ENCODE results near the gene RAB1B.

The RAB1B gene

DNA sequence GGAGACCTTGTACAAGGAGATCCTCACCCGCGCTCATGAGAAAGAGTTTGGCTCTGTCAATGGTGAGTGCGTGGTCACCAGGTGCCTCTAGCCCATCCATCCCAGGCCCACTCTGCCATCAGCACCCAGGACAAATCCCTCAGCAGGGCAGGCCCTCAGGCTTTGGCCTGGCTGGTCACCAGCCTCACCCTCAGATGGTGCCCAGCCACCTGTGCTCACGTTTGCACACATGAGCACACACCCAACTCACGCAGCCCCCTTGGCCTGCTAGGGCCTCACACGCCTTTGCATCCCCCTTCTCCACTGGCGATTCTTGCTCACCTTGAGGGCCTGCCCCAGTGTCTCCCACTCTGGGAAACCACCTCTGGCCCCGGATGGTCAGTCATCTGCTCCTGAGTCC, 4.1 kb upstream of the RAB1B start:
- ATAC-seq, result no peak
- TF ChIP-seq ISL1 (CRISPR knock-in tag; IDR thresholded peaks at IDR 0.05), result no peak
- no peak for TF ChIP-seq TOX (CRISPR knock-in tag; IDR thresholded peaks at IDR 0.05; ENCODE audit: borderline replicate concordance)
- no peak for TF ChIP-seq ZNF565 (CRISPR knock-in tag; conservative IDR thresholded peaks at IDR 0.05; ENCODE audit: low read depth)
- no peak for TF ChIP-seq ZNF70 (CRISPR knock-in tag; IDR thresholded peaks at IDR 0.05)
- no peak for TF ChIP-seq ZNF8 (CRISPR knock-in tag; IDR thresholded peaks at IDR 0.05)
- TF ChIP-seq, protein P1, sequence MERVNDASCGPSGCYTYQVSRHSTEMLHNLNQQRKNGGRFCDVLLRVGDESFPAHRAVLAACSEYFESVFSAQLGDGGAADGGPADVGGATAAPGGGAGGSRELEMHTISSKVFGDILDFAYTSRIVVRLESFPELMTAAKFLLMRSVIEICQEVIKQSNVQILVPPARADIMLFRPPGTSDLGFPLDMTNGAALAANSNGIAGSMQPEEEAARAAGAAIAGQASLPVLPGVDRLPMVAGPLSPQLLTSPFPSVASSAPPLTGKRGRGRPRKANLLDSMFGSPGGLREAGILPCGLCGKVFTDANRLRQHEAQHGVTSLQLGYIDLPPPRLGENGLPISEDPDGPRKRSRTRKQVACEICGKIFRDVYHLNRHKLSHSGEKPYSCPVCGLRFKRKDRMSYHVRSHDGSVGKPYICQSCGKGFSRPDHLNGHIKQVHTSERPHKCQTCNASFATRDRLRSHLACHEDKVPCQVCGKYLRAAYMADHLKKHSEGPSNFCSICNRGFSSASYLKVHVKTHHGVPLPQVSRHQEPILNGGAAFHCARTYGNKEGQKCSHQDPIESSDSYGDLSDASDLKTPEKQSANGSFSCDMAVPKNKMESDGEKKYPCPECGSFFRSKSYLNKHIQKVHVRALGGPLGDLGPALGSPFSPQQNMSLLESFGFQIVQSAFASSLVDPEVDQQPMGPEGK (CRISPR knock-in tag; IDR thresholded peaks at IDR 0.05; ENCODE audit: borderline replicate concordance), result no peak
- TF ChIP-seq, protein P2, sequence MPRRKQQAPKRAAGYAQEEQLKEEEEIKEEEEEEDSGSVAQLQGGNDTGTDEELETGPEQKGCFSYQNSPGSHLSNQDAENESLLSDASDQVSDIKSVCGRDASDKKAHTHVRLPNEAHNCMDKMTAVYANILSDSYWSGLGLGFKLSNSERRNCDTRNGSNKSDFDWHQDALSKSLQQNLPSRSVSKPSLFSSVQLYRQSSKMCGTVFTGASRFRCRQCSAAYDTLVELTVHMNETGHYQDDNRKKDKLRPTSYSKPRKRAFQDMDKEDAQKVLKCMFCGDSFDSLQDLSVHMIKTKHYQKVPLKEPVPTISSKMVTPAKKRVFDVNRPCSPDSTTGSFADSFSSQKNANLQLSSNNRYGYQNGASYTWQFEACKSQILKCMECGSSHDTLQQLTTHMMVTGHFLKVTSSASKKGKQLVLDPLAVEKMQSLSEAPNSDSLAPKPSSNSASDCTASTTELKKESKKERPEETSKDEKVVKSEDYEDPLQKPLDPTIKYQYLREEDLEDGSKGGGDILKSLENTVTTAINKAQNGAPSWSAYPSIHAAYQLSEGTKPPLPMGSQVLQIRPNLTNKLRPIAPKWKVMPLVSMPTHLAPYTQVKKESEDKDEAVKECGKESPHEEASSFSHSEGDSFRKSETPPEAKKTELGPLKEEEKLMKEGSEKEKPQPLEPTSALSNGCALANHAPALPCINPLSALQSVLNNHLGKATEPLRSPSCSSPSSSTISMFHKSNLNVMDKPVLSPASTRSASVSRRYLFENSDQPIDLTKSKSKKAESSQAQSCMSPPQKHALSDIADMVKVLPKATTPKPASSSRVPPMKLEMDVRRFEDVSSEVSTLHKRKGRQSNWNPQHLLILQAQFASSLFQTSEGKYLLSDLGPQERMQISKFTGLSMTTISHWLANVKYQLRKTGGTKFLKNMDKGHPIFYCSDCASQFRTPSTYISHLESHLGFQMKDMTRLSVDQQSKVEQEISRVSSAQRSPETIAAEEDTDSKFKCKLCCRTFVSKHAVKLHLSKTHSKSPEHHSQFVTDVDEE (CRISPR knock-in tag; IDR thresholded peaks at IDR 0.05), result no peak
- TF ChIP-seq ZFP3 (CRISPR knock-in tag; IDR thresholded peaks at IDR 0.05), result no peak
- TF ChIP-seq, protein P3, sequence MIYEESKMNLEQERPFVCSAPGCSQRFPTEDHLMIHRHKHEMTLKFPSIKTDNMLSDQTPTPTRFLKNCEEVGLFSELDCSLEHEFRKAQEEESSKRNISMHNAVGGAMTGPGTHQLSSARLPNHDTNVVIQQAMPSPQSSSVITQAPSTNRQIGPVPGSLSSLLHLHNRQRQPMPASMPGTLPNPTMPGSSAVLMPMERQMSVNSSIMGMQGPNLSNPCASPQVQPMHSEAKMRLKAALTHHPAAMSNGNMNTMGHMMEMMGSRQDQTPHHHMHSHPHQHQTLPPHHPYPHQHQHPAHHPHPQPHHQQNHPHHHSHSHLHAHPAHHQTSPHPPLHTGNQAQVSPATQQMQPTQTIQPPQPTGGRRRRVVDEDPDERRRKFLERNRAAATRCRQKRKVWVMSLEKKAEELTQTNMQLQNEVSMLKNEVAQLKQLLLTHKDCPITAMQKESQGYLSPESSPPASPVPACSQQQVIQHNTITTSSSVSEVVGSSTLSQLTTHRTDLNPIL (CRISPR knock-in tag; IDR thresholded peaks at IDR 0.05; ENCODE audit: low read depth), result no peak
- no peak for TF ChIP-seq CSDC2 (CRISPR knock-in tag; IDR thresholded peaks at IDR 0.05)
- TF ChIP-seq ZC3H10 (CRISPR knock-in tag; IDR thresholded peaks at IDR 0.05), result no peak
- TF ChIP-seq OSR1 (CRISPR knock-in tag; IDR thresholded peaks at IDR 0.05), result no peak
- TF ChIP-seq PPARA (CRISPR knock-in tag; IDR thresholded peaks at IDR 0.05; ENCODE audit: borderline replicate concordance), result no peak
- no peak for TF ChIP-seq ZFP30 (CRISPR knock-in tag; IDR thresholded peaks at IDR 0.05)

DNA sequence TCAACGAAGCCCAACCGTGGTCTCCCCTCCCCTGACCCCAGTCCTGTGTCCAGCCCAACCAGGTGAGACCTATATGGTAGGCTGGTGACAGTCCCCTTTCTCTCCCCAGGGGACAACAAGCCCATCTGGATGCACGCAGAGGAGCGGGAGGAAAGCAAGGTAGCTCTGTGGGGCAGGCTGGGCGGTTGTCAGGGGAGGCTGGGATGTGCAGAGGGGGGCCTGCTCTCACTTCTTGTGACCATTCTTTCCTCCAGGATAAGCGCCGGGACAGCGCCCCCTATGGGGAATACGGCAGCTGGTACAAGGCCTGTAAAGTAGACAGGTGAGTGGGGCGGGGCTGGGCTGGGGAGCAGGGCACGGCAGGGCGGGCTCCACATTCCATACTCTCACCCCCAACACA, 3.5 kb upstream of the RAB1B start:
- no peak for ATAC-seq
- TF ChIP-seq OSR1 (CRISPR knock-in tag; IDR thresholded peaks at IDR 0.05) (no peak), ZFP3 (CRISPR knock-in tag; IDR thresholded peaks at IDR 0.05) (no peak), RARB (CRISPR knock-in tag; IDR thresholded peaks at IDR 0.05) (no peak), SNAI2 (CRISPR knock-in tag; IDR thresholded peaks at IDR 0.05) (no peak), TOX (CRISPR knock-in tag; IDR thresholded peaks at IDR 0.05; ENCODE audit: borderline replicate concordance) (no peak), CSDC2 (CRISPR knock-in tag; IDR thresholded peaks at IDR 0.05) (no peak)
- TF ChIP-seq, protein P4, sequence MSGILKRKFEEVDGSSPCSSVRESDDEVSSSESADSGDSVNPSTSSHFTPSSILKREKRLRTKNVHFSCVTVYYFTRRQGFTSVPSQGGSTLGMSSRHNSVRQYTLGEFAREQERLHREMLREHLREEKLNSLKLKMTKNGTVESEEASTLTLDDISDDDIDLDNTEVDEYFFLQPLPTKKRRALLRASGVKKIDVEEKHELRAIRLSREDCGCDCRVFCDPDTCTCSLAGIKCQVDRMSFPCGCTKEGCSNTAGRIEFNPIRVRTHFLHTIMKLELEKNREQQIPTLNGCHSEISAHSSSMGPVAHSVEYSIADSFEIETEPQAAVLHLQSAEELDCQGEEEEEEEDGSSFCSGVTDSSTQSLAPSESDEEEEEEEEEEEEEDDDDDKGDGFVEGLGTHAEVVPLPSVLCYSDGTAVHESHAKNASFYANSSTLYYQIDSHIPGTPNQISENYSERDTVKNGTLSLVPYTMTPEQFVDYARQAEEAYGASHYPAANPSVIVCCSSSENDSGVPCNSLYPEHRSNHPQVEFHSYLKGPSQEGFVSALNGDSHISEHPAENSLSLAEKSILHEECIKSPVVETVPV (CRISPR knock-in tag; IDR thresholded peaks at IDR 0.05), result no peak
- TF ChIP-seq, protein P1 (CRISPR knock-in tag; IDR thresholded peaks at IDR 0.05; ENCODE audit: borderline replicate concordance), result no peak

DNA sequence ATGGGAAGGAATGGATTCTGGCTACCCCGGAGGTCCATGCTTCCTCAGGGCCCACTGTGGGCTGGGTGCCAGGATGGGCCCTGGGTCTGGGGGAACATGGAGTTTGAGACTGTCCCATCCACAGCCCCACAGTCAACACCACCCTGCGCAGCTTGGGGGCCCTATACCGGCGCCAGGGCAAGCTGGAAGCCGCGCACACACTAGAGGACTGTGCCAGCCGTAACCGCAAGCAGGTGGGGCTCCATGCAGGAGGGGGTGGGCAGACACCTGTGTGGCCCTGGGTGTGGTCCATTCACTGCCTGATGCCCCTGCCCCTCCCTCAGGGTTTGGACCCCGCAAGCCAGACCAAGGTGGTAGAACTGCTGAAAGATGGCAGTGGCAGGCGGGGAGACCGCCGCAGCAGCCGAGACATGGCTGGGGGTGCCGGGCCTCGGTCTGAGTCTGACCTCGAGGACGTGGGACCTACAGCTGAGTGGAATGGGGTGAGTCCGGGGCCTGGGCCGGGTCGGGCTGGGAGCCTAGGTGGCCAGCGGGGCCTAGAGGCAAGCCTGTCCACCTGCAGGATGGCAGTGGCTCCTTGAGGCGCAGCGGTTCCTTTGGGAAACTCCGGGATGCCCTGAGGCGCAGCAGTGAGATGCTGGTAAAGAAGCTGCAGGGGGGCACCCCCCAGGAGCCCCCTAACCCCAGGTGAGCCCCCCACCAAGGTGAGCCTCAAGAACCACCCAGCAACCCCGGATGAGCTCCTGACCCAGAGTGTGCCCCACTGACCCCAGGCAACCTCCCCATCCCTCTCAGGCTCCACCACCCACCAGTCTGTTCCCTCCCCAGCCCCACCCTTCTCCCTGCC, 2.7 kb upstream of the RAB1B start:
- no peak for ATAC-seq
- TF ChIP-seq TCF4 (CRISPR knock-in tag; IDR thresholded peaks at IDR 0.05; ENCODE audit: borderline replicate concordance) (no peak), OSR1 (CRISPR knock-in tag; IDR thresholded peaks at IDR 0.05) (no peak), GLIS3 (CRISPR knock-in tag; IDR thresholded peaks at IDR 0.05) (no peak), CSDC2 (CRISPR knock-in tag; IDR thresholded peaks at IDR 0.05) (no peak)
- TF ChIP-seq, protein P1 (CRISPR knock-in tag; IDR thresholded peaks at IDR 0.05; ENCODE audit: borderline replicate concordance), result no peak

All from SK-N-SH treated with all-trans-retinoic acid at 6 μM for 48 hours (cell line).